Measurements from ENCODE around the gene GTF2E1. TPM values are rescaled to one million over a fixed set of nuclear protein-coding genes. Genes with fewer than 3 reads are reported as not detected.
"Not testable (repeated sequence)": the region's sequence is repeated elsewhere in the genome, so short reads cannot be mapped to it uniquely, and the experiment has no call there.

Gene GTF2E1
- total RNA-seq, 1 donor: 13.0 TPM

DNA sequence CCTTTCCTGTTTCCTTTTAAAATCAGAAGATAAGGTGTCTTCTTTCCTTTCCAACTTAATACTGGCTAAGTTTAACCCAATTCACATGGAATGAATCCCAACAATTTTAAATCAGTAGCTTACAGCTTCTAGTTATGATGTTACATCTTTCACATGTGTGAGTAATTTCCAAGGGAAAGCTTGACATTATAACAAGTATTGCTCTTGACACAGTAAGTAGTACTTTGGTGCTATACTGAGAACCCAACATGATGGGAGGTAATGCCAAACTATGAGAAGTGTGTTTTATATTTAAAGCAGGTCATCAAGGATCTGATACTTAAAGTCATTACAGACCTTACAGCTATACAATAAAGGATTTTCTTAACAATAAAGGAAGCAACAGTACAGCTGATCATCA lies 29.3 kb upstream of the GTF2E1 start:
- Histone ChIP-seq H2AFZ (ENCODE audit: low read length) (no peak overlapping the region), H4K20me1 (ENCODE audit: insufficient read depth, low read length) (no peaks in the 10 kb centered on the region), H3K27ac (ENCODE audit: low read depth, low read length) (no peak overlapping the region), H3K79me2 (ENCODE audit: insufficient read depth, low read length) (peaks cover 2% of the 10 kb centered on the region), H3K36me3 (ENCODE audit: insufficient read depth, low read length) (no peaks in the 10 kb centered on the region), H3K4me1 (ENCODE audit: insufficient read depth, low read length) (no peaks in the 10 kb centered on the region), H3K9me3 (ENCODE audit: low read depth, low read length) (no peaks in the 10 kb centered on the region), H3K4me2 (ENCODE audit: insufficient read depth, low read length) (no peak overlapping the region), H3K4me3 (ENCODE audit: insufficient read depth, low read length) (no peak overlapping the region), H3K27me3 (ENCODE audit: insufficient read depth, low read length) (no peaks in the 10 kb centered on the region)
- no peak for DNase-seq (ENCODE audit: insufficient read length, low spot score, missing footprints)
- no peak for TF ChIP-seq CTCF (IDR thresholded peaks at IDR 0.05; ENCODE audit: extremely low read depth, low read depth, low read length)

DNA sequence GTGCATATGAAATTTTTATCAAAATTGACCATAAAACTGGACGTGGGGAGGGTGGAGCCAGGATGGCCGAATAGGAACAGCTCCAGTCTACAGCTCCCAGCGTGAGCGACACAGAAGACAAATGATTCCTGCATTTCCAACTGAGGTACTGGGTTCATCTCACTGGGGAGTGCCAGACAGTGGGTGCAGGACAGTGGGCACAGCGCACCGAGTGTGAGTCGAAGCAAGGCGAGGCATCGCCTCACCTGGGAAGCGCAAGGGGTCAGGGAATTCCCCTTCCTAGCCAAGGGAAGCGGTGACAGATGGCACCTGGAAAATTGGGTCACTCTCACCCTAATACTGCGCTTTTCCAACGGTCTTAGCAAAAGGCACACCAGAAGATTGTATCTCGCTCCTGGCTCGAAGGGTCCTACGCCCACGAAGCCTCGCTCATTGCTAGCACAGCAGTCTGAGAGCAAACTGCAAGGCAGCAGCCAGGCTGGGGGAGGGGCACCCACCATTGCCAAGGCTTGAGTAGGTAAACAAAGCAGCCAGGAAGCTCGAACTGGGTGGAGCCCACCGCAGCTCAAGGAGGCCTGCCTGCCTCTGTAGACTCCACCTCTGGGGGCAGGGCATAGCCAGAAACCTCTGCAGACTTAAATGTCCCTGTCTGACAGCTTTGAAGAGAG lies 23.2 kb upstream of the GTF2E1 start:
- H3K4me3 ChIP-seq (ENCODE audit: insufficient read depth, low read length): peak overlapping the region; percentile 42

GRCh38 chr3:120726791-120727190 lies 15.8 kb upstream of the GTF2E1 start:
- no peaks in the 10 kb centered on the region for H4K20me1 ChIP-seq (ENCODE audit: insufficient read depth, low read length)
- H3K27ac ChIP-seq (ENCODE audit: low read depth, low read length): no peak overlapping the region
- no peaks in the 10 kb centered on the region for H3K79me2 ChIP-seq (ENCODE audit: insufficient read depth, low read length)
- no peak overlapping the region for H3K4me3 ChIP-seq (ENCODE audit: insufficient read depth, low read length)
- H3K4me1 ChIP-seq (ENCODE audit: insufficient read depth, low read length): no peaks in the 10 kb centered on the region
- no peaks in the 10 kb centered on the region for H3K9me3 ChIP-seq (ENCODE audit: low read depth, low read length)
- DNase-seq (ENCODE audit: insufficient read length, low spot score, missing footprints): no peak
- H2AFZ ChIP-seq (ENCODE audit: low read length): no peak overlapping the region
- no peaks in the 10 kb centered on the region for H3K27me3 ChIP-seq (ENCODE audit: insufficient read depth, low read length)
- H3K36me3 ChIP-seq (ENCODE audit: insufficient read depth, low read length): peaks cover 6% of the 10 kb centered on the region
- no peak overlapping the region for H3K4me2 ChIP-seq (ENCODE audit: insufficient read depth, low read length)
- no peak for TF ChIP-seq CTCF (IDR thresholded peaks at IDR 0.05; ENCODE audit: extremely low read depth, low read depth, low read length)

More for the DNA sequence above, 23.2 kb upstream of the GTF2E1 start:
- not testable (repeated sequence) for H3K4me1 ChIP-seq (ENCODE audit: insufficient read depth, low read length); H4K20me1 ChIP-seq (ENCODE audit: insufficient read depth, low read length); H3K27me3 ChIP-seq (ENCODE audit: insufficient read depth, low read length); H3K36me3 ChIP-seq (ENCODE audit: insufficient read depth, low read length); H3K9me3 ChIP-seq (ENCODE audit: low read depth, low read length); DNase-seq (ENCODE audit: insufficient read length, low spot score, missing footprints); H3K79me2 ChIP-seq (ENCODE audit: insufficient read depth, low read length); H3K27ac ChIP-seq (ENCODE audit: low read depth, low read length); H3K4me2 ChIP-seq (ENCODE audit: insufficient read depth, low read length)
- peak overlapping the region; percentile 41 for H2AFZ ChIP-seq (ENCODE audit: low read length)

DNA sequence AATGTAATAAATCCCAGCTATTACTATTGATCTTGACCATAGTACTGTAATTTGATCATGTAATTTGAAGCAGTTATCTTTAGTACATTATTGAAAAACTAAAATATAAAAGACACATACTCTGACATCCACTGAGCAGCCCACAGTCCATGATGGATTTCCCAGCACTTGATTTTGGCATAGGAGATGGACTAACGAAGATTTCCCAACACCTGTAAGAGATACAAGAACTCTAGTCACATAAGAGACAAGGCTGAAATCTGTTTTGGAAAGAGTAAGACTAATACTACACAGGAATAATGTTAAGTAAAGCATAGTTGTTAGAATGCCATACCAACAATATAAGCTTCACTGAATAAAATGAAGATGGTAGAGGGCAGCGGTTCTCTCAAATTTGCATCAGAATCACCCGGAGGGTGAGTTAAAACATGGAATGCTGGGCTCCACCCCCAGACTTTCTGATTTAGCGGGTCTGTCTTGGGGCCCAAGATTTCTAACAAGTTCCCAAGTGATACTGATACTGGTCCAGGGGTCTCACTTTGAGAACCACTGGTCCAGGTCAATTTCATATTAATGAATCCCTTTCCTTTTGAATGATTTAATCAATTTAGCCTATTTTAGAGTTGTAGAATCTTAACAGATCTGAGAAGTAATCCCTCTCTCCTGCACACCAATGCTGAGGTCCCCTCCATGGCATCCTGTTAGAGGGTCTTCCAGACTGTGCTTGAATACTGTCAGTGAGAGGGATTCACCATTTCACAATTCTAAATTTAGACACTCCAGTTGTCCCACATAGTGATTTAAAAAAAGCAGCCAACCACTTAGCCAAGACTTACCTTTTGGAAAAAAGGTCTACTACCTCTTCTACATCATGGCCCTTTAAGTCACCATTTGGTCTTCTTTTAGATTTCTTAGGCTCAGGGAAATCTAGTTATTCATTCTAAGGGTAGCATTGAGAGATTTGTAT lies 11.7 kb upstream of the GTF2E1 start:
- DNase-seq (ENCODE audit: insufficient read length, low spot score, missing footprints): peak; percentile 21
- no peak overlapping the region for H3K27ac ChIP-seq (ENCODE audit: low read depth, low read length)
- H3K4me1 ChIP-seq (ENCODE audit: insufficient read depth, low read length): no peaks in the 10 kb centered on the region
- H3K4me2 ChIP-seq (ENCODE audit: insufficient read depth, low read length): no peak overlapping the region
- no peaks in the 10 kb centered on the region for H3K27me3 ChIP-seq (ENCODE audit: insufficient read depth, low read length)
- no peaks in the 10 kb centered on the region for H3K79me2 ChIP-seq (ENCODE audit: insufficient read depth, low read length)
- peaks cover 6% of the 10 kb centered on the region for H3K36me3 ChIP-seq (ENCODE audit: insufficient read depth, low read length)
- H3K9me3 ChIP-seq (ENCODE audit: low read depth, low read length): no peaks in the 10 kb centered on the region
- TF ChIP-seq CTCF (IDR thresholded peaks at IDR 0.05; ENCODE audit: extremely low read depth, low read depth, low read length): no peak
- H4K20me1 ChIP-seq (ENCODE audit: insufficient read depth, low read length): no peaks in the 10 kb centered on the region
- H2AFZ ChIP-seq (ENCODE audit: low read length): no peak overlapping the region
- no peak overlapping the region for H3K4me3 ChIP-seq (ENCODE audit: insufficient read depth, low read length)

GRCh38 chr3:120738006-120738405 lies 4.5 kb upstream of the GTF2E1 start:
- H3K27ac ChIP-seq (ENCODE audit: low read depth, low read length); H4K20me1 ChIP-seq (ENCODE audit: insufficient read depth, low read length); H3K4me1 ChIP-seq (ENCODE audit: insufficient read depth, low read length); H3K4me2 ChIP-seq (ENCODE audit: insufficient read depth, low read length); H3K4me3 ChIP-seq (ENCODE audit: insufficient read depth, low read length); H3K36me3 ChIP-seq (ENCODE audit: insufficient read depth, low read length); DNase-seq (ENCODE audit: insufficient read length, low spot score, missing footprints); H3K27me3 ChIP-seq (ENCODE audit: insufficient read depth, low read length); H3K9me3 ChIP-seq (ENCODE audit: low read depth, low read length); H2AFZ ChIP-seq (ENCODE audit: low read length): not testable (repeated sequence)
- H3K79me2 ChIP-seq (ENCODE audit: insufficient read depth, low read length): peaks cover 15% of the 10 kb centered on the region

Measured in osteoblast (primary cell).